ENCODE results near the gene ZNF608. TPM values are rescaled to one million over a fixed set of nuclear protein-coding genes. Genes with fewer than 3 reads are reported as not detected.

ZNF608 gene
- total RNA-seq, 1 experiment from 2014 or later, result 23.9 TPM

GRCh38 chr5:124705577-124705976 lies 40.9 kb downstream of the ZNF608 start:
- no peak for DNase-seq (ENCODE audit: low read depth)
- in situ Hi-C loops (cut with HindIII; ENCODE audit: low pct_unique_long_range_greater_than_20kb, low sequenced_read_pairs), result no loop called here

- no peak for DNase-seq (ENCODE audit: low read depth)
- in situ Hi-C loops (cut with HindIII; ENCODE audit: low pct_unique_long_range_greater_than_20kb, low sequenced_read_pairs), result no loop called here
Observed at GRCh38 chr5:124704594-124705284, 41.7 kb downstream of the ZNF608 start.

- in situ Hi-C loops (cut with HindIII; ENCODE audit: low pct_unique_long_range_greater_than_20kb, low sequenced_read_pairs), result no loop called here
- no peak for DNase-seq (ENCODE audit: low read depth)
Observed at GRCh38 chr5:124703995-124704394, 42.4 kb downstream of the ZNF608 start.

- peak; percentile 28 for DNase-seq (ENCODE audit: low read depth)
- in situ Hi-C loops (cut with HindIII; ENCODE audit: low pct_unique_long_range_greater_than_20kb, low sequenced_read_pairs), result no loop called here
Observed at GRCh38 chr5:124702525-124702924, 43.9 kb downstream of the ZNF608 start.

GRCh38 chr5:124701873-124702425 lies 44.5 kb downstream of the ZNF608 start:
- in situ Hi-C loops (cut with HindIII; ENCODE audit: low pct_unique_long_range_greater_than_20kb, low sequenced_read_pairs), result no loop called here
- no peak for DNase-seq (ENCODE audit: low read depth)

GRCh38 chr5:124701016-124701415 lies 45.4 kb downstream of the ZNF608 start:
- in situ Hi-C loops (cut with HindIII; ENCODE audit: low pct_unique_long_range_greater_than_20kb, low sequenced_read_pairs), result no loop called here
- DNase-seq (ENCODE audit: low read depth), result no peak

- in situ Hi-C loops (cut with HindIII; ENCODE audit: low pct_unique_long_range_greater_than_20kb, low sequenced_read_pairs), result no loop called here
- DNase-seq (ENCODE audit: low read depth), result no peak
Observed at GRCh38 chr5:124700333-124700732, 46.1 kb downstream of the ZNF608 start.

- DNase-seq (ENCODE audit: low read depth), result peak; percentile 25
- in situ Hi-C loops (cut with HindIII; ENCODE audit: low pct_unique_long_range_greater_than_20kb, low sequenced_read_pairs), result no loop called here
Observed at GRCh38 chr5:124698770-124699169, 47.7 kb downstream of the ZNF608 start.

- in situ Hi-C loops (cut with HindIII; ENCODE audit: low pct_unique_long_range_greater_than_20kb, low sequenced_read_pairs), result no loop called here
- peak; percentile 70 for DNase-seq (ENCODE audit: low read depth)
Observed at GRCh38 chr5:124697933-124698591, 48.4 kb downstream of the ZNF608 start.

- in situ Hi-C loops (cut with HindIII; ENCODE audit: low pct_unique_long_range_greater_than_20kb, low sequenced_read_pairs), result no loop called here
- no peak for DNase-seq (ENCODE audit: low read depth)
Observed at GRCh38 chr5:124697501-124697900, 48.9 kb downstream of the ZNF608 start.

GRCh38 chr5:124696898-124697297 lies 49.5 kb downstream of the ZNF608 start:
- no peak for DNase-seq (ENCODE audit: low read depth)
- in situ Hi-C loops (cut with HindIII; ENCODE audit: low pct_unique_long_range_greater_than_20kb, low sequenced_read_pairs), result no loop called here
